Neural cell (in vitro differentiated cells): ENCODE measurements around the gene CCN2. TPM values are rescaled to one million over a fixed set of nuclear protein-coding genes. Genes with fewer than 3 reads are reported as not detected.

Experiments used
- H2AFZ ChIP-seq: fragments of 200-600, 300-800 bp; sonication (generic), shearing (Covaris generic); 2 replicates; pipeline ENCODE4 v1.6.0; 2014; ENCODE audit warnings: low read depth, mild to moderate bottlenecking, antibody characterized with exemption, low read length, moderate library complexity
- H3F3A ChIP-seq: fragments of 200-600 bp; shearing (Covaris generic); 2 replicates; pipeline ENCODE4 v1.6.1; 2016; ENCODE audit warnings: mild to moderate bottlenecking, moderate library complexity, mixed read lengths, antibody characterized with exemption, low read length; ENCODE audit not compliant: insufficient read depth, poor library complexity, severe bottlenecking
- H3K27ac ChIP-seq: fragments of 200-600, 300-800 bp; sonication (generic), shearing (Covaris generic); 2 replicates; pipeline ENCODE4 v1.5.1; 2014; ENCODE audit warnings: mild to moderate bottlenecking, low read length, moderate library complexity
- H3K27me3 ChIP-seq: fragments of 300-800, 200-600 bp; sonication (generic), shearing (Covaris generic); 2 replicates; pipeline ENCODE4 v1.6.0; 2014; ENCODE audit warnings: mild to moderate bottlenecking, low read depth, low read length, moderate library complexity; ENCODE audit not compliant: insufficient read depth
- H3K36me3 ChIP-seq: fragments of 300-800, 200-600 bp; sonication (generic), shearing (Covaris generic); 2 replicates; pipeline ENCODE4 v1.5.1; 2014; ENCODE audit warnings: mild to moderate bottlenecking, antibody characterized with exemption, low read length, moderate library complexity; ENCODE audit not compliant: insufficient read depth
- H3K4me2 ChIP-seq: fragments of 300-800, 200-600 bp; sonication (generic), shearing (Covaris generic); 2 replicates; pipeline ENCODE4 v1.6.0; 2014; ENCODE audit warnings: mild to moderate bottlenecking, low read length
- H3K4me3 ChIP-seq: fragments of 300-800, 200-600 bp; sonication (generic), shearing (Covaris generic); 2 replicates; pipeline ENCODE4 v1.5.1; 2014; ENCODE audit warnings: mild to moderate bottlenecking, low read length, moderate library complexity
- H3K79me2 ChIP-seq: fragments of 200-600 bp; shearing (Covaris generic); replicated peaks from 2 replicates; pipeline ENCODE4 v1.6.0; 2014; ENCODE audit warnings: mild to moderate bottlenecking, low read length, moderate library complexity; ENCODE audit not compliant: insufficient read depth
- H3K9ac ChIP-seq: fragments of 300-800, 200-600 bp; sonication (generic), shearing (Covaris generic); 2 replicates; pipeline ENCODE4 v1.6.1; 2016; ENCODE audit warnings: mild to moderate bottlenecking, low read length, mixed read lengths
- H3K9me2 ChIP-seq: fragments of 200-600 bp; shearing (Covaris generic); 2 replicates; pipeline ENCODE4 v1.6.1; 2016; ENCODE audit warnings: mild to moderate bottlenecking, low read length, mixed read lengths; ENCODE audit not compliant: insufficient read depth
- H3K9me3 ChIP-seq: fragments of 200-600, 300-800 bp; sonication (generic), shearing (Covaris generic); 2 replicates; pipeline ENCODE4 v1.6.1; 2016; ENCODE audit warnings: mild to moderate bottlenecking, mixed run types, low read length, moderate library complexity, mixed read lengths
- H4K20me1 ChIP-seq: fragments of 200-600 bp; shearing (Covaris generic); 2 replicates; pipeline ENCODE4 v1.6.1; 2016; ENCODE audit warnings: mild to moderate bottlenecking, mixed run types; ENCODE audit not compliant: insufficient read depth
- EP300 ChIP-seq: fragments of 450-650 bp; conservative IDR thresholded peaks from 2 replicates; pipeline ENCODE4 v1.6.1; 2014; ENCODE audit warnings: antibody characterized with exemption, mild to moderate bottlenecking, moderate library complexity; ENCODE audit not compliant: poor library complexity, severe bottlenecking
- EZH2 ChIP-seq: fragments of 200-600, 300-800 bp; shearing (Covaris generic), sonication (generic); IDR thresholded peaks from 2 replicates; pipeline ENCODE4 v1.6.1; 2014; ENCODE audit warnings: antibody characterized with exemption, low read length, borderline replicate concordance, mild to moderate bottlenecking; ENCODE audit not compliant: insufficient read depth, poor library complexity, severe bottlenecking
- MXI1 ChIP-seq: fragments of 450-650 bp; conservative IDR thresholded peaks from 2 replicates; pipeline ENCODE4 v1.6.1; 2014; ENCODE audit warnings: antibody characterized with exemption, mild to moderate bottlenecking; ENCODE audit not compliant: poor library complexity, severe bottlenecking
- POLR2AphosphoS5 ChIP-seq: IDR thresholded peaks from 2 replicates; pipeline ENCODE4 v1.6.1; 2012
- RAD21 ChIP-seq: fragments of 450-650 bp; conservative IDR thresholded peaks from 2 replicates; pipeline ENCODE4 v1.6.1; 2014; ENCODE audit warnings: antibody characterized with exemption, mild to moderate bottlenecking, moderate library complexity
- SMC3 ChIP-seq: fragments of 450-650 bp; conservative IDR thresholded peaks from 2 replicates; pipeline ENCODE4 v1.6.1; 2014; ENCODE audit warnings: antibody characterized with exemption, mild to moderate bottlenecking, moderate library complexity; ENCODE audit not compliant: poor library complexity
- TAF1 ChIP-seq: IDR thresholded peaks from 2 replicates; pipeline ENCODE4 v1.6.1; 2012; ENCODE audit warnings: low read depth
- polyA plus RNA-seq: library from polyadenylated mRNA; depleted of rRNA; stranded (reverse); fragments of >200 nt; gene quantifications from 2 replicates; pipeline ENCODE4 v1.2.3, GENCODE V29; 2014
- TF ChIP-seq, protein P1 (sequence below): IDR thresholded peaks from 2 replicates; pipeline ENCODE4 v1.6.1; 2012; ENCODE audit warnings: borderline replicate concordance
- TF ChIP-seq, protein P2 (sequence below): fragments of 450-650 bp; IDR thresholded peaks from 2 replicates; pipeline ENCODE4 v1.5.1; 2014; ENCODE audit warnings: antibody characterized with exemption, mild to moderate bottlenecking, moderate library complexity; ENCODE audit not compliant: poor library complexity, severe bottlenecking

Gene CCN2
- polyA plus RNA-seq, 1 donor from 2014 or later = 1.5 TPM

DNA sequence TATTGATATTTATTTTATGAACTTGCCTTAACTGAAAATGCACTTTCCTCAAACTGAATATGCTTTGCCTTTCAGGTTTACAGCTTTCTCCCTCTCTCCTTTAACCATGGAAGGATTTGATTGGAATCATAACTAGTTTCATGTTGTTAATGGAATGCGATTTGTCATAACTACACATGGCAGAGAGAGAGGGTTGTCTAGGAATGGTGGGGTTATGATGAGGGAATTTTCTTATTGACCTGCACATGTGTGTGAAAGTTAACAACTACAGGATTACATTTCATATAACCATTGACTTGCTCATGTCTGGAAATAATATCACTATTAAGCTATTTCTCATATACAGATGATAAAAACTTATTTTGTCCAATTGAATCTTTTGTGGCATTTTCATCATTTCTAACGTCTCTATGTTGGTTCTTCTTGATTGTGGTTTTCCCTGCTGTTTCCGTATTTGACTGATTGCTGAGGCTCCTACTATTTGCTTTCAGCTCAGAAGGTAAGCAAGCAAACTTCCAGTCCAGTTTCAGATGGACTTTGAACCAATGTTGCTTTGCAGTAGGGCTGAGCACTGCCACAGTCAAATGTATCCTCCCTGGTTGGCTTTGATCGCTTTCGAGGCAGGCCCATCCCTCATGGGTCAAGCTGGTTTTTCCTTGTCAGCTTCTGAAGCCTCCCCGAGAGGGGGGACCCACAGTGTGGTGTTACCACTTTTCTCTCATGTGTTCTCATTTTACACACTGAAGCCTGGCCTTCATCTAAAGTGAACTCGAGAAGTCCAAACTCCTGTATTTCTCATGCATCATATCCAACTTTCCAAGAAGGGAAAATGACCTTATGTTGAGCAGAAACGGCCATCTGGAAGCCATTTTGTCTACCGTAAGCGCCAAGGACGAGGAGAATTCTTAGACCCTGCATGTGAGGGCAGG lies 7.6 kb upstream of the CCN2 start:
- Histone ChIP-seq H3K27me3 (no peaks in the 10 kb centered on the region), H3K9ac (no peak overlapping the region), H3K4me2 (no peak overlapping the region), H4K20me1 (no peaks in the 10 kb centered on the region), H3K36me3 (no peaks in the 10 kb centered on the region), H2AFZ (no peak overlapping the region), H3K27ac (no peak overlapping the region), H3F3A (no peaks in the 10 kb centered on the region), H3K9me3 (no peaks in the 10 kb centered on the region), H3K4me3 (no peak overlapping the region), H3K9me2 (no peaks in the 10 kb centered on the region), H3K79me2 (no peaks in the 10 kb centered on the region)
- TF ChIP-seq RAD21 (no peak), MXI1 (no peak), SMC3 (no peak), EZH2 (no peak), TAF1 (no peak), EP300 (no peak), POLR2AphosphoS5 (no peak)
- TF ChIP-seq, protein P1, sequence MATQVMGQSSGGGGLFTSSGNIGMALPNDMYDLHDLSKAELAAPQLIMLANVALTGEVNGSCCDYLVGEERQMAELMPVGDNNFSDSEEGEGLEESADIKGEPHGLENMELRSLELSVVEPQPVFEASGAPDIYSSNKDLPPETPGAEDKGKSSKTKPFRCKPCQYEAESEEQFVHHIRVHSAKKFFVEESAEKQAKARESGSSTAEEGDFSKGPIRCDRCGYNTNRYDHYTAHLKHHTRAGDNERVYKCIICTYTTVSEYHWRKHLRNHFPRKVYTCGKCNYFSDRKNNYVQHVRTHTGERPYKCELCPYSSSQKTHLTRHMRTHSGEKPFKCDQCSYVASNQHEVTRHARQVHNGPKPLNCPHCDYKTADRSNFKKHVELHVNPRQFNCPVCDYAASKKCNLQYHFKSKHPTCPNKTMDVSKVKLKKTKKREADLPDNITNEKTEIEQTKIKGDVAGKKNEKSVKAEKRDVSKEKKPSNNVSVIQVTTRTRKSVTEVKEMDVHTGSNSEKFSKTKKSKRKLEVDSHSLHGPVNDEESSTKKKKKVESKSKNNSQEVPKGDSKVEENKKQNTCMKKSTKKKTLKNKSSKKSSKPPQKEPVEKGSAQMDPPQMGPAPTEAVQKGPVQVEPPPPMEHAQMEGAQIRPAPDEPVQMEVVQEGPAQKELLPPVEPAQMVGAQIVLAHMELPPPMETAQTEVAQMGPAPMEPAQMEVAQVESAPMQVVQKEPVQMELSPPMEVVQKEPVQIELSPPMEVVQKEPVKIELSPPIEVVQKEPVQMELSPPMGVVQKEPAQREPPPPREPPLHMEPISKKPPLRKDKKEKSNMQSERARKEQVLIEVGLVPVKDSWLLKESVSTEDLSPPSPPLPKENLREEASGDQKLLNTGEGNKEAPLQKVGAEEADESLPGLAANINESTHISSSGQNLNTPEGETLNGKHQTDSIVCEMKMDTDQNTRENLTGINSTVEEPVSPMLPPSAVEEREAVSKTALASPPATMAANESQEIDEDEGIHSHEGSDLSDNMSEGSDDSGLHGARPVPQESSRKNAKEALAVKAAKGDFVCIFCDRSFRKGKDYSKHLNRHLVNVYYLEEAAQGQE = no peak
- TF ChIP-seq, protein P2, sequence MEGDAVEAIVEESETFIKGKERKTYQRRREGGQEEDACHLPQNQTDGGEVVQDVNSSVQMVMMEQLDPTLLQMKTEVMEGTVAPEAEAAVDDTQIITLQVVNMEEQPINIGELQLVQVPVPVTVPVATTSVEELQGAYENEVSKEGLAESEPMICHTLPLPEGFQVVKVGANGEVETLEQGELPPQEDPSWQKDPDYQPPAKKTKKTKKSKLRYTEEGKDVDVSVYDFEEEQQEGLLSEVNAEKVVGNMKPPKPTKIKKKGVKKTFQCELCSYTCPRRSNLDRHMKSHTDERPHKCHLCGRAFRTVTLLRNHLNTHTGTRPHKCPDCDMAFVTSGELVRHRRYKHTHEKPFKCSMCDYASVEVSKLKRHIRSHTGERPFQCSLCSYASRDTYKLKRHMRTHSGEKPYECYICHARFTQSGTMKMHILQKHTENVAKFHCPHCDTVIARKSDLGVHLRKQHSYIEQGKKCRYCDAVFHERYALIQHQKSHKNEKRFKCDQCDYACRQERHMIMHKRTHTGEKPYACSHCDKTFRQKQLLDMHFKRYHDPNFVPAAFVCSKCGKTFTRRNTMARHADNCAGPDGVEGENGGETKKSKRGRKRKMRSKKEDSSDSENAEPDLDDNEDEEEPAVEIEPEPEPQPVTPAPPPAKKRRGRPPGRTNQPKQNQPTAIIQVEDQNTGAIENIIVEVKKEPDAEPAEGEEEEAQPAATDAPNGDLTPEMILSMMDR = no peak

DNA sequence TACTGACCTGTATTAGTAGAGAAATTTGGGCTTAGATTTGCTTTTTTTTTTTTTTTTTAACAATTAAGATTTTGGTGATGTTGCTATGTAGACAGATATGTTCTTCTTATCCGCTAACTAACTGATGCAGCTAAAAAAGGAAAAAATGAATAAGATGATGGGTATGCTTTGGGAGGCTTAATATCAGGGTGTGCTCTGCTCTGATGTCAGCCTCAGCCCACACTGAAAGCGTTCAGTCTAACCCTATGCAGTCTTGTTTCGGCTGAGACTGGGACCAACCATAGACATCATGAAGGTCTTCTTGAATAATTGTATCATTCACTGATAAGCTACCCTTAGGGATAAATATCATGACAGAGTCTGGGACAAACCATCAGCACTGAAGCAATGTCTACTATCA lies 6.9 kb upstream of the CCN2 start:
- H3K4me3 ChIP-seq = no peak overlapping the region
- TF ChIP-seq EP300 = no peak
- TF ChIP-seq POLR2AphosphoS5 = no peak
- TF ChIP-seq TAF1 = no peak
- TF ChIP-seq, protein P1 = no peak
- no peak for TF ChIP-seq EZH2
- no peak for TF ChIP-seq RAD21
- TF ChIP-seq MXI1 = no peak
- TF ChIP-seq, protein P2 = no peak
- no peak for TF ChIP-seq SMC3
- H3F3A ChIP-seq = no peaks in the 10 kb centered on the region
- H3K27me3 ChIP-seq = no peaks in the 10 kb centered on the region
- no peak overlapping the region for H3K9ac ChIP-seq
- H3K9me2 ChIP-seq = no peaks in the 10 kb centered on the region
- H3K79me2 ChIP-seq = no peaks in the 10 kb centered on the region
- H3K4me2 ChIP-seq = no peak overlapping the region
- H4K20me1 ChIP-seq = no peaks in the 10 kb centered on the region
- no peak overlapping the region for H2AFZ ChIP-seq
- H3K36me3 ChIP-seq = no peaks in the 10 kb centered on the region
- H3K27ac ChIP-seq = no peak overlapping the region
- no peaks in the 10 kb centered on the region for H3K9me3 ChIP-seq
